NT2/D1 (cell line): ENCODE data around the gene NPAS3.

Experiments used
- DNase-seq: peaks from one replicate; pipeline ENCODE4 v3.0.0-alpha.2; 2011; ENCODE audit warnings: low read depth, low spot score
- H3K27me3 ChIP-seq: 2 replicates; pipeline ENCODE4 v1.6.0; 2011; ENCODE audit warnings: mild to moderate bottlenecking; ENCODE audit not compliant: insufficient read length, insufficient read depth
- H3K36me3 ChIP-seq: 2 replicates; pipeline ENCODE4 v1.6.1; 2011; ENCODE audit warnings: mild to moderate bottlenecking, low read length, mixed read lengths; ENCODE audit not compliant: insufficient read depth, insufficient read length
- H3K4me1 ChIP-seq: 2 replicates; pipeline ENCODE4 v1.5.1; 2011; ENCODE audit not compliant: insufficient read depth, insufficient read length
- H3K4me3 ChIP-seq: 2 replicates; pipeline ENCODE4 v1.5.1; 2011; ENCODE audit warnings: low read depth; ENCODE audit not compliant: insufficient read length
- H3K9ac ChIP-seq: 2 replicates; pipeline ENCODE4 v1.6.0; 2011; ENCODE audit warnings: low read depth; ENCODE audit not compliant: insufficient read length
- H3K9me3 ChIP-seq: 2 replicates; pipeline ENCODE4 v1.5.1; 2011; ENCODE audit warnings: mild to moderate bottlenecking, low read length; ENCODE audit not compliant: insufficient read depth
- SUZ12 ChIP-seq: IDR thresholded peaks from 2 replicates; pipeline ENCODE4 v1.6.1; 2011; ENCODE audit not compliant: insufficient read length, insufficient read depth; ENCODE audit errors: extremely low read depth
- YY1 ChIP-seq: IDR thresholded peaks from 2 replicates; pipeline ENCODE4 v1.6.1; 2011; ENCODE audit not compliant: insufficient read length, insufficient read depth
- ZNF274 ChIP-seq: IDR thresholded peaks from 2 replicates; pipeline ENCODE4 v1.6.1; 2011; ENCODE audit warnings: mild to moderate bottlenecking, low read depth, low read length

Gene NPAS3

GRCh38 chr14:33602396-33602795, 663.7 kb downstream of the NPAS3 start:
- Histone ChIP-seq H3K4me1 (no peaks in the 10 kb centered on the region), H3K27me3 (no peaks in the 10 kb centered on the region), H3K9me3 (no peaks in the 10 kb centered on the region), H3K9ac (no peak overlapping the region), H3K4me3 (no peak overlapping the region), H3K36me3 (no peaks in the 10 kb centered on the region)
- no peak for DNase-seq
- TF ChIP-seq SUZ12 (no peak), ZNF274 (no peak), YY1 (no peak)

- H3K27me3 ChIP-seq = no peaks in the 10 kb centered on the region
- TF ChIP-seq SUZ12 = no peak
- no peaks in the 10 kb centered on the region for H3K4me1 ChIP-seq
- no peaks in the 10 kb centered on the region for H3K36me3 ChIP-seq
- H3K9me3 ChIP-seq = no peaks in the 10 kb centered on the region
- no peak overlapping the region for H3K9ac ChIP-seq
- H3K4me3 ChIP-seq = no peak overlapping the region
- no peak for DNase-seq
Observed at GRCh38 chr14:33606591-33606990, 667.9 kb downstream of the NPAS3 start.

GRCh38 chr14:33609582-33609981, 670.9 kb downstream of the NPAS3 start:
- Histone ChIP-seq H3K9ac (no peak overlapping the region), H3K27me3 (no peaks in the 10 kb centered on the region), H3K4me1 (no peaks in the 10 kb centered on the region), H3K36me3 (no peaks in the 10 kb centered on the region), H3K9me3 (no peaks in the 10 kb centered on the region), H3K4me3 (no peak overlapping the region)
- DNase-seq = no peak
- TF ChIP-seq ZNF274 = no peak
- no peak for TF ChIP-seq YY1
- no peak for TF ChIP-seq SUZ12

- TF ChIP-seq YY1 (no peak), SUZ12 (no peak), ZNF274 (no peak)
- no peaks in the 10 kb centered on the region for H3K4me1 ChIP-seq
- H3K36me3 ChIP-seq = no peaks in the 10 kb centered on the region
- H3K4me3 ChIP-seq = no peak overlapping the region
- no peaks in the 10 kb centered on the region for H3K27me3 ChIP-seq
- no peak overlapping the region for H3K9ac ChIP-seq
- no peak for DNase-seq
- H3K9me3 ChIP-seq = no peaks in the 10 kb centered on the region
Observed at GRCh38 chr14:33610121-33610520, 671.4 kb downstream of the NPAS3 start.

GRCh38 chr14:33611405-33612196, 672.9 kb downstream of the NPAS3 start:
- TF ChIP-seq YY1 (no peak), ZNF274 (no peak), SUZ12 (no peak)

GRCh38 chr14:33612197-33612505, 673.5 kb downstream of the NPAS3 start:
- peak; percentile 5 for DNase-seq
- H3K9me3 ChIP-seq = no peaks in the 10 kb centered on the region
- H3K4me3 ChIP-seq = no peak overlapping the region
- H3K4me1 ChIP-seq = no peaks in the 10 kb centered on the region
- no peak overlapping the region for H3K9ac ChIP-seq
- TF ChIP-seq YY1 (no peak), ZNF274 (no peak), SUZ12 (no peak)
- H3K27me3 ChIP-seq = no peaks in the 10 kb centered on the region
- no peaks in the 10 kb centered on the region for H3K36me3 ChIP-seq

More at GRCh38 chr14:33611405-33612196, 672.9 kb downstream of the NPAS3 start:
- Histone ChIP-seq H3K9me3 (no peaks in the 10 kb centered on the region), H3K36me3 (no peaks in the 10 kb centered on the region), H3K27me3 (no peaks in the 10 kb centered on the region), H3K4me1 (no peaks in the 10 kb centered on the region), H3K9ac (no peak overlapping the region), H3K4me3 (no peak overlapping the region)
- DNase-seq = no peak

GRCh38 chr14:33617154-33617553, 678.5 kb downstream of the NPAS3 start:
- Histone ChIP-seq H3K4me3 (no peak overlapping the region), H3K4me1 (no peaks in the 10 kb centered on the region), H3K27me3 (no peaks in the 10 kb centered on the region), H3K9ac (no peak overlapping the region), H3K36me3 (no peaks in the 10 kb centered on the region), H3K9me3 (no peaks in the 10 kb centered on the region)
- DNase-seq = no peak
- no peak for TF ChIP-seq SUZ12
- TF ChIP-seq YY1 = no peak
- no peak for TF ChIP-seq ZNF274
